GM19035 (cell line): ENCODE measurements around the gene HMX2.

Source experiments
- ATAC-seq: cut with Tn5 transposase; IDR thresholded peaks from one replicate; pipeline ENCODE4 v1.9.1; 2021; ENCODE audit not compliant: unreplicated experiment

HMX2 gene

GRCh38 chr10:123180101-123181090 is 32.5 kb downstream of the HMX2 start:
- no peak for ATAC-seq

- ATAC-seq = no peak
Measured at GRCh38 chr10:123183724-123184123, 35.8 kb downstream of the HMX2 start.

- no peak for ATAC-seq
Measured at GRCh38 chr10:123187781-123188180, 39.8 kb downstream of the HMX2 start.

GRCh38 chr10:123191886-123192285 is 44.0 kb downstream of the HMX2 start:
- ATAC-seq = no peak

- no peak for ATAC-seq
Measured at GRCh38 chr10:123194056-123194455, 46.1 kb downstream of the HMX2 start.
